B cell (primary cell): Measurements from ENCODE around the gene SPOCD1. TPM values are rescaled to one million over a fixed set of nuclear protein-coding genes. Genes with fewer than 3 reads are reported as not detected.

Experiments used
- ATAC-seq: fragments of 200-7000 bp; cut with Tn5 transposase; one replicate; pipeline ENCODE4 v1.10.0; 2021; ENCODE audit warnings: low read depth, mild to moderate bottlenecking, moderate number of reproducible peaks, moderate library complexity
- CTCF ChIA-PET: fragments of 350-600 bp; sonication (Branson Sonifier 250); formaldehyde crosslinking; loops from one replicate; lab custom pipeline; 2021; ENCODE audit warnings: antibody characterized with exemption, inconsistent platforms; lab: Charles Lee
- POLR2A ChIA-PET: fragments of 350-600 bp; sonication (Branson Sonifier 250); formaldehyde crosslinking; loops from one replicate; lab custom pipeline; 2021; ENCODE audit warnings: antibody characterized with exemption; lab: Charles Lee
- DNase-seq: peaks from one replicate; pipeline ENCODE4 v3.0.0; 2013
- H2AFZ ChIP-seq: 2 replicates; pipeline ENCODE4 v1.6.1; 2012; ENCODE audit warnings: mild to moderate bottlenecking, low read depth, low read length; ENCODE audit not compliant: insufficient read depth, poor library complexity, severe bottlenecking
- H3K27ac ChIP-seq, 2 donors: 1 replicate in 1 of 2; 2 replicates in 1 of 2; pipeline ENCODE4 v1.5.1; 2012 to 2013; ENCODE audit warnings: low read length in 2 of 2, mild to moderate bottlenecking in 2 of 2, moderate library complexity in 1 of 2
- H3K27me3 ChIP-seq, 4 experiments: fragments of 200-600 bp in 1 of 4; sonication (generic) in 1 of 4; replicated peaks in 1 of 4; 1 replicate in 2 of 4; 2 replicates in 2 of 4; pipeline versions ENCODE4 v1.6.1 to v1.7.0; 2013 to 2016; ENCODE audit warnings: low read length in 3 of 4, mild to moderate bottlenecking in 2 of 4, mixed read lengths in 1 of 4, moderate library complexity in 1 of 4; ENCODE audit not compliant: insufficient read depth in 4 of 4, control insufficient read depth in 3 of 4; ENCODE audit errors: control extremely low read depth in 1 of 4
- H3K36me3 ChIP-seq, 2 experiments: replicated peaks in 1 of 2; 1 replicate in 1 of 2; 2 replicates in 1 of 2; pipeline versions ENCODE4 v1.6.1 to v1.7.1; 2013; ENCODE audit warnings: low read length in 1 of 2; ENCODE audit not compliant: insufficient read depth in 2 of 2, control insufficient read depth in 1 of 2; ENCODE audit errors: control extremely low read depth in 1 of 2, extremely low read depth in 1 of 2
- H3K4me1 ChIP-seq, 2 donors: fragments of 200-600 bp in 1 of 2; sonication (generic) in 1 of 2; 1 replicate in 1 of 2; 2 replicates in 1 of 2; pipeline versions ENCODE4 v1.5.1 to v1.6.1; 2013 to 2017; ENCODE audit warnings: low read length in 2 of 2; ENCODE audit not compliant: control insufficient read depth in 2 of 2, insufficient read depth in 2 of 2
- H3K4me2 ChIP-seq: replicated peaks from 2 replicates; pipeline ENCODE3; 2012; ENCODE audit warnings: mild to moderate bottlenecking, low read depth, low read length; ENCODE audit not compliant: poor library complexity, severe bottlenecking
- H3K4me3 ChIP-seq, 5 experiments: fragments of 200-600 bp in 1 of 5; sonication (generic) in 1 of 5; 1 replicate in 3 of 5; 2 replicates in 2 of 5; pipeline versions ENCODE4 v1.5.1 to v1.7.0; 2011 to 2016; ENCODE audit warnings: low read length in 4 of 5, mild to moderate bottlenecking in 4 of 5, low read depth in 2 of 5, control low read depth in 1 of 5, moderate library complexity in 1 of 5; ENCODE audit not compliant: insufficient read depth in 1 of 5; ENCODE audit errors: control extremely low read depth in 1 of 5, extremely low read depth in 1 of 5
- H3K79me2 ChIP-seq: fragments of 200-600 bp; sonication (generic); one replicate; pipeline ENCODE4 v1.6.0; 2016; ENCODE audit warnings: low read length; ENCODE audit not compliant: control insufficient read depth, insufficient read depth
- H3K9ac ChIP-seq: fragments of 200-600 bp; sonication (generic); 2 replicates; pipeline ENCODE4 v1.6.1; 2017; ENCODE audit warnings: mild to moderate bottlenecking, low read length, moderate library complexity
- H3K9me3 ChIP-seq, 3 donors: one replicate each; pipeline versions ENCODE4 v1.6.1 to v1.7.1; 2013; ENCODE audit warnings: low read length in 2 of 3; ENCODE audit not compliant: control insufficient read depth in 2 of 3, insufficient read depth in 1 of 3; ENCODE audit errors: control extremely low read depth in 1 of 3
- H4K20me1 ChIP-seq: 2 replicates; pipeline ENCODE4 v1.6.0; 2012; ENCODE audit warnings: mild to moderate bottlenecking, low read length; ENCODE audit not compliant: insufficient read depth, control insufficient read depth, poor library complexity, severe bottlenecking
- H3K27ac Mint-ChIP-seq: one replicate; pipeline ENCODE4 v1.8.0; 2021; ENCODE audit warnings: mixed read lengths
- H3K27me3 Mint-ChIP-seq: one replicate; pipeline ENCODE4 v1.8.0; 2021; ENCODE audit warnings: mixed read lengths
- H3K4me1 Mint-ChIP-seq: one replicate; pipeline ENCODE4 v1.8.0; 2021; ENCODE audit warnings: mixed read lengths
- H3K4me3 Mint-ChIP-seq: one replicate; pipeline ENCODE4 v1.8.0; 2021; ENCODE audit warnings: mixed read lengths
- H3K9me3 Mint-ChIP-seq: one replicate; pipeline ENCODE4 v1.8.0; 2022; ENCODE audit warnings: mixed read lengths; ENCODE audit not compliant: insufficient read depth
- EZH2 ChIP-seq: IDR thresholded peaks from 2 replicates; pipeline ENCODE4 v1.6.1; 2012; ENCODE audit warnings: borderline replicate concordance, low read depth, mild to moderate bottlenecking, moderate library complexity, low read length; ENCODE audit not compliant: insufficient read depth, poor library complexity, severe bottlenecking
- WGBS: methylation state at CpG from one replicate; pipeline ENCODE4 v1.1.5; 2013; ENCODE audit warnings: missing lambda C conversion rate; ENCODE audit not compliant: insufficient coverage; 5-methylcytosine and 5-hydroxymethylcytosine counted together
- intact Hi-C: fragments of 100-400 bp; cut with micrococcal nuclease; formaldehyde crosslinking; loops from one replicate; pipeline ENCODE4 v1.10.0; 2022
- polyA plus RNA-seq: library from polyadenylated mRNA; depleted of rRNA; stranded (reverse); fragments of >200 nt; gene quantifications from 2 replicates; pipeline ENCODE4 v1.2.3, GENCODE V29; 2012
- total RNA-seq, 2 donors: library from RNA; stranded (reverse); fragments of 120-200 nt in 1 of 2; gene quantifications; 1 replicate in 1 of 2; 2 replicates in 1 of 2; pipeline versions ENCODE4 v1.2.3 to v1.2.4, GENCODE V29; 2013 to 2022
- TF ChIP-seq, protein P1 (sequence below): fragments of 200-600 bp; IDR thresholded peaks from one replicate; pipeline ENCODE4 v1.8.0; 2022; ENCODE audit warnings: antibody characterized with exemption, mild to moderate bottlenecking

Gene SPOCD1
- total and polyA plus RNA-seq, 2 donors (not counting 1 experiment from before 2014, with no cell fraction given) = not detected

DNA sequence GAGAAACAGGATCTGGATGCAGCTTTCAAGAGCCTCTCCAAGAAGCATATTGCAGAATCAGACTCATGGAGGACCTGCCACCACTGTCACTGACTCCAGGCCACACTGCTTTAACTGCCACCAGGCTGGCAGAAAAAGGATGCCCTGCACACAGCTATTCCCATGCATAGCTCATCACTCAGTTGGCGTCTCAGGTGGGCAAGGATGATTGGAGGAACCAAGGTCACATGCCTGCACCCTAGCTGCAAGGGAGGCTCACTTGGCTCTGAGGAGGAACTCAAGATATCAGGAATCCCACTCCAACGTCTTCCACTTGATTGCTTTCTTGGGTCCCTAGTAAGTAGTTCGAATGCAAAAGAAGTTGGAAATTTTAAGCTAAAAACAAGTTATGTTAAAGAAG is 19.6 kb upstream of the SPOCD1 start:
- H3K9me3 Mint-ChIP-seq = no peaks in the 10 kb centered on the region
- ChIA-PET CTCF (interaction anchor here (0.7 to 1.4 kb wide), 5 partner anchors 8 to 128 kb away, joined by 3 to 4 read pairs (median 3); no protein-coding TSS in a partner anchor), POLR2A (no interaction called here)
- Histone ChIP-seq H4K20me1 (no peaks in the 10 kb centered on the region), H3K79me2 (no peaks in the 10 kb centered on the region), H3K9me3 (no peaks in the 10 kb centered on the region), H3K4me2 (no peak overlapping the region), H3K9ac (no peak overlapping the region), H3K4me1 (no peaks in the 10 kb centered on the region), H2AFZ (no peak overlapping the region), H3K27me3 (no peaks in the 10 kb centered on the region), H3K27ac (no peak overlapping the region), H3K36me3 (no peaks in the 10 kb centered on the region), H3K4me3 (no peak overlapping the region)
- no peaks in the 10 kb centered on the region for H3K4me1 Mint-ChIP-seq
- peaks cover 4% of the 10 kb centered on the region for H3K27me3 Mint-ChIP-seq
- ATAC-seq (no peak), DNase-seq (no peak)
- no peak overlapping the region for H3K27ac Mint-ChIP-seq
- intact Hi-C loops = no loop called here
- TF ChIP-seq, protein P1, sequence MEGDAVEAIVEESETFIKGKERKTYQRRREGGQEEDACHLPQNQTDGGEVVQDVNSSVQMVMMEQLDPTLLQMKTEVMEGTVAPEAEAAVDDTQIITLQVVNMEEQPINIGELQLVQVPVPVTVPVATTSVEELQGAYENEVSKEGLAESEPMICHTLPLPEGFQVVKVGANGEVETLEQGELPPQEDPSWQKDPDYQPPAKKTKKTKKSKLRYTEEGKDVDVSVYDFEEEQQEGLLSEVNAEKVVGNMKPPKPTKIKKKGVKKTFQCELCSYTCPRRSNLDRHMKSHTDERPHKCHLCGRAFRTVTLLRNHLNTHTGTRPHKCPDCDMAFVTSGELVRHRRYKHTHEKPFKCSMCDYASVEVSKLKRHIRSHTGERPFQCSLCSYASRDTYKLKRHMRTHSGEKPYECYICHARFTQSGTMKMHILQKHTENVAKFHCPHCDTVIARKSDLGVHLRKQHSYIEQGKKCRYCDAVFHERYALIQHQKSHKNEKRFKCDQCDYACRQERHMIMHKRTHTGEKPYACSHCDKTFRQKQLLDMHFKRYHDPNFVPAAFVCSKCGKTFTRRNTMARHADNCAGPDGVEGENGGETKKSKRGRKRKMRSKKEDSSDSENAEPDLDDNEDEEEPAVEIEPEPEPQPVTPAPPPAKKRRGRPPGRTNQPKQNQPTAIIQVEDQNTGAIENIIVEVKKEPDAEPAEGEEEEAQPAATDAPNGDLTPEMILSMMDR = no peak
- no peak for TF ChIP-seq EZH2
- H3K4me3 Mint-ChIP-seq = no peak overlapping the region
- no CpG with 5 or more reads among the region's 3 CpGs for WGBS

DNA sequence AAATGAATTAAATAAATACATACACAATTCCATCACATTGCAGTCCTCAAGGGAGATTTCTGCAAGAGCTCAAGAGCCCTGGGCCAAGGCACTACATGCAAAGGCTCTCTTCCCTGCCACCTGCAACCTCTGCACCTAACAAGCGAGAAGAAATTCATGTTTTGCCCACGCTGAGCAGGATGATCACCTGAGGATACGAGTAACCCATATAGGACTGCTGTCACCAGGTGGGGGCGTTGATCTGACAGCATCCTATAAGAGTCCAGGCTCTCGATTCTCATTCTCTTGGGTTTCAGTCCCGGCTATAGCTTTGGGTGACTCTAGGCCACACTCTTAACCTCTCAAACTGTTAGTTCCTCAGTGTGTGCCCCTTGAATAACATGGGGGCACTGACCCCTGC is 18.7 kb upstream of the SPOCD1 start:
- Mint-ChIP-seq H3K4me3 (no peak overlapping the region), H3K27me3 (peaks cover 4% of the 10 kb centered on the region), H3K4me1 (no peaks in the 10 kb centered on the region), H3K27ac (no peak overlapping the region), H3K9me3 (no peaks in the 10 kb centered on the region)
- no peak overlapping the region for H3K27ac ChIP-seq
- no peak overlapping the region for H3K4me2 ChIP-seq
- H3K79me2 ChIP-seq = no peaks in the 10 kb centered on the region
- H2AFZ ChIP-seq = no peak overlapping the region
- 73% methylated on average over 6 of the region's 6 CpGs for WGBS
- no peak for TF ChIP-seq EZH2
- TF ChIP-seq, protein P1 = no peak
- H3K9ac ChIP-seq = no peak overlapping the region
- DNase-seq (no peak), ATAC-seq (no peak)
- no peaks in the 10 kb centered on the region for H3K4me1 ChIP-seq
- H3K36me3 ChIP-seq = no peaks in the 10 kb centered on the region
- H3K9me3 ChIP-seq = no peaks in the 10 kb centered on the region
- intact Hi-C loops = no loop called here
- CTCF ChIA-PET = interaction anchor here (1.0 to 1.4 kb wide), 2 partner anchors 8 to 127 kb away, joined by 4 read pairs; no protein-coding TSS in a partner anchor
- POLR2A ChIA-PET = no interaction called here
- no peaks in the 10 kb centered on the region for H3K27me3 ChIP-seq
- no peaks in the 10 kb centered on the region for H4K20me1 ChIP-seq
- H3K4me3 ChIP-seq = no peak overlapping the region
